Activated CD4-positive, alpha-beta T cell treated with anti-CD3 and anti-CD28 coated beads for 36 hours (primary cell): ENCODE data around the gene FNIP2. TPM values are rescaled to one million over a fixed set of nuclear protein-coding genes. Genes with fewer than 3 reads are reported as not detected.
A peak's percentile ranks its signal among the peaks of the same experiment; 100 is the strongest.

Experiments used
- ATAC-seq: fragments of 200-7000 bp; cut with Tn5 transposase; one replicate; pipeline ENCODE4 v1.10.0; 2021; ENCODE audit warnings: mild to moderate bottlenecking, moderate library complexity
- CTCF ChIA-PET: fragments of 350-600 bp; sonication (Branson Sonifier 250); formaldehyde crosslinking; loops from one replicate; lab custom pipeline; 2021; ENCODE audit warnings: antibody characterized with exemption; lab: Charles Lee
- POLR2A ChIA-PET: fragments of 350-600 bp; sonication (Branson Sonifier 250); formaldehyde crosslinking; loops from one replicate; lab custom pipeline; 2021; ENCODE audit warnings: antibody characterized with exemption, inconsistent platforms; lab: Charles Lee
- DNase-seq: peaks from one replicate; pipeline ENCODE4 v3.0.0-alpha.2; 2020
- H3K27ac Mint-ChIP-seq: one replicate; pipeline ENCODE4 v1.8.0; 2021; ENCODE audit warnings: mixed read lengths
- H3K27me3 Mint-ChIP-seq: one replicate; pipeline ENCODE4 v1.8.0; 2021; ENCODE audit warnings: mixed read lengths
- H3K36me3 Mint-ChIP-seq: one replicate; pipeline ENCODE4 v1.8.0; 2021; ENCODE audit warnings: low read depth, mixed read lengths
- H3K4me1 Mint-ChIP-seq: one replicate; pipeline ENCODE4 v1.8.0; 2021; ENCODE audit warnings: mixed read lengths
- H3K4me3 Mint-ChIP-seq: one replicate; pipeline ENCODE4 v1.8.0; 2021; ENCODE audit warnings: mild to moderate bottlenecking, moderate library complexity, mixed read lengths
- H3K9me3 Mint-ChIP-seq: one replicate; pipeline ENCODE4 v1.8.0; 2021; ENCODE audit warnings: low read depth, mixed read lengths
- intact Hi-C, 2 experiments: fragments of 100-400 bp; cut with DNase I in 1 of 2; cut with micrococcal nuclease in 1 of 2; formaldehyde crosslinking; loops; one replicate each; pipeline versions ENCODE4 v1.14.2 to v1.15.1; 2022 to 2024; cut with DNase I, micrococcal nuclease
- total RNA-seq, 2 experiments: library from RNA; stranded (reverse); gene quantifications; one replicate each; pipeline ENCODE4 v1.2.3, GENCODE V29; 2021

FNIP2 gene
- total RNA-seq, 2 experiments from 2014 or later: 11.6 to 13.0 TPM

GRCh38 chr4:158814207-158814606, 45.4 kb downstream of the FNIP2 start:
- DNase-seq: no peak
- no peak for ATAC-seq
- Mint-ChIP-seq H3K27me3 (no peaks in the 10 kb centered on the region), H3K4me3 (no peak overlapping the region), H3K27ac (no peak overlapping the region), H3K9me3 (no peaks in the 10 kb centered on the region), H3K36me3 (peaks cover 1% of the 10 kb centered on the region), H3K4me1 (peaks cover 38% of the 10 kb centered on the region)
- intact Hi-C loops: loop anchor here (5.0 kb wide), 3 partner anchors 47 to 142 kb away; partner anchors contain the start of genes C4orf46 (in 1 of the 2), ETFDH (in 1 of the 2), FNIP2 (in 1 of the 2) and PPID (in 1 of the 2)
- ChIA-PET CTCF (interaction anchor here (0.6 to 1.4 kb wide), 2 partner anchors 8 to 644 kb away, joined by 3 read pairs; no protein-coding TSS in a partner anchor), POLR2A (no interaction called here)

- DNase-seq (no peak), ATAC-seq (no peak)
- Mint-ChIP-seq H3K36me3 (no peaks in the 10 kb centered on the region), H3K27me3 (no peaks in the 10 kb centered on the region), H3K4me3 (no peak overlapping the region), H3K27ac (no peak overlapping the region), H3K4me1 (peaks cover 37% of the 10 kb centered on the region), H3K9me3 (no peaks in the 10 kb centered on the region)
- ChIA-PET POLR2A (no interaction called here), CTCF (interaction anchor here (0.6 to 1.8 kb wide), 4 partner anchors 8 to 643 kb away, joined by 3 to 4 read pairs (median 3); no protein-coding TSS in a partner anchor)
- intact Hi-C loops: loop anchor here (5.0 kb wide), 3 partner anchors 47 to 142 kb away; partner anchors contain the start of genes C4orf46 (in 1 of the 2), ETFDH (in 1 of the 2), FNIP2 (in 1 of the 2) and PPID (in 1 of the 2)
Measured at GRCh38 chr4:158814636-158815330, 46.0 kb downstream of the FNIP2 start.

- Mint-ChIP-seq H3K4me1 (peaks cover 36% of the 10 kb centered on the region), H3K27me3 (no peaks in the 10 kb centered on the region), H3K4me3 (no peak overlapping the region), H3K36me3 (no peaks in the 10 kb centered on the region), H3K27ac (no peak overlapping the region), H3K9me3 (no peaks in the 10 kb centered on the region)
- ChIA-PET POLR2A (no interaction called here), CTCF (interaction anchor here (0.7 kb wide), 1 partner anchor 216 kb away, joined by 7 read pairs; no protein-coding TSS in a partner anchor)
- DNase-seq (no peak), ATAC-seq (no peak)
- intact Hi-C loops: no loop called here
Measured at GRCh38 chr4:158816955-158817354, 48.1 kb downstream of the FNIP2 start.

- H3K27ac Mint-ChIP-seq: no peak overlapping the region
- no peaks in the 10 kb centered on the region for H3K36me3 Mint-ChIP-seq
Measured at GRCh38 chr4:158817562-158818296, 48.9 kb downstream of the FNIP2 start.

GRCh38 chr4:158818560-158819140, 49.8 kb downstream of the FNIP2 start:
- peaks cover 39% of the 10 kb centered on the region for H3K4me1 Mint-ChIP-seq
- ChIA-PET POLR2A (no interaction called here), CTCF (interaction anchor here (0.8 to 1.6 kb wide), 2 partner anchors 8 to 22 kb away, joined by 3 to 8 read pairs; no protein-coding TSS in a partner anchor)
- H3K27me3 Mint-ChIP-seq: no peaks in the 10 kb centered on the region
- intact Hi-C loops: no loop called here
- no peaks in the 10 kb centered on the region for H3K9me3 Mint-ChIP-seq
- H3K4me3 Mint-ChIP-seq: no peak overlapping the region
- ATAC-seq: no peak
- peak overlapping the region; percentile 14 for H3K27ac Mint-ChIP-seq
- H3K36me3 Mint-ChIP-seq: no peaks in the 10 kb centered on the region
- DNase-seq: no peak

More at GRCh38 chr4:158817562-158818296, 48.9 kb downstream of the FNIP2 start:
- intact Hi-C loops: no loop called here
- ChIA-PET CTCF (no interaction called here), POLR2A (no interaction called here)
- Mint-ChIP-seq H3K9me3 (no peaks in the 10 kb centered on the region), H3K4me1 (peaks cover 34% of the 10 kb centered on the region), H3K4me3 (no peak overlapping the region), H3K27me3 (no peaks in the 10 kb centered on the region)
- no peak for DNase-seq
- ATAC-seq: peak; percentile 48

- Mint-ChIP-seq H3K27ac (peak overlapping the region; percentile 53), H3K36me3 (no peaks in the 10 kb centered on the region), H3K4me3 (no peak overlapping the region), H3K27me3 (no peaks in the 10 kb centered on the region), H3K4me1 (peaks cover 55% of the 10 kb centered on the region), H3K9me3 (no peaks in the 10 kb centered on the region)
- no peak for DNase-seq
- CTCF ChIA-PET: interaction anchor here (1.6 kb wide), 1 partner anchor 10 kb away, joined by 8 read pairs; no protein-coding TSS in a partner anchor
- POLR2A ChIA-PET: no interaction called here
- intact Hi-C loops: loop anchor here in 1 of 2 experiments (5.0 kb wide), 1 partner anchor 282 kb away; the partner anchor contains the start of gene RAPGEF2
- no peak for ATAC-seq
Measured at GRCh38 chr4:158819942-158820786, 51.3 kb downstream of the FNIP2 start.

- intact Hi-C loops: loop anchor here (1.0 to 5.0 kb wide), 2 partner anchors 11 to 281 kb away; partner anchors contain the start of gene RAPGEF2 (in 1 of the 2)
- no peaks in the 10 kb centered on the region for H3K36me3 Mint-ChIP-seq
- ChIA-PET POLR2A (interaction anchor here (0.6 kb wide), 1 partner anchor 36 kb away, joined by 5 read pairs; no protein-coding TSS in a partner anchor), CTCF (interaction anchor here (0.6 to 3.4 kb wide), 4 partner anchors 11 to 267 kb away, joined by 3 to 15 read pairs (median 3); no protein-coding TSS in a partner anchor)
- DNase-seq: peak; percentile 43
- H3K27ac Mint-ChIP-seq: peak overlapping the region; percentile 58
- no peaks in the 10 kb centered on the region for H3K27me3 Mint-ChIP-seq
- H3K9me3 Mint-ChIP-seq: no peaks in the 10 kb centered on the region
- ATAC-seq: peak; percentile 47
- H3K4me1 Mint-ChIP-seq: peaks cover 67% of the 10 kb centered on the region
- H3K4me3 Mint-ChIP-seq: no peak overlapping the region
Measured at GRCh38 chr4:158821228-158821971, 52.6 kb downstream of the FNIP2 start.

- DNase-seq (no peak), ATAC-seq (no peak)
- intact Hi-C loops: loop anchor here in 1 of 2 experiments (5.0 kb wide), 1 partner anchor 280 kb away; the partner anchor contains the start of gene RAPGEF2
- Mint-ChIP-seq H3K4me1 (peaks cover 72% of the 10 kb centered on the region), H3K27me3 (no peaks in the 10 kb centered on the region), H3K9me3 (no peaks in the 10 kb centered on the region), H3K4me3 (no peak overlapping the region), H3K36me3 (no peaks in the 10 kb centered on the region), H3K27ac (no peak overlapping the region)
- CTCF ChIA-PET: interaction anchor here (1.1 to 3.4 kb wide), 3 partner anchors 9 to 92 kb away, joined by 3 to 15 read pairs (median 3); no protein-coding TSS in a partner anchor
- POLR2A ChIA-PET: no interaction called here
Measured at GRCh38 chr4:158822348-158822747, 53.5 kb downstream of the FNIP2 start.

- Mint-ChIP-seq H3K9me3 (no peaks in the 10 kb centered on the region), H3K4me1 (peaks cover 70% of the 10 kb centered on the region), H3K4me3 (no peak overlapping the region), H3K27me3 (no peaks in the 10 kb centered on the region), H3K27ac (peak overlapping the region; percentile 79), H3K36me3 (peaks cover 4% of the 10 kb centered on the region)
- ChIA-PET CTCF (interaction anchor here (0.8 to 3.4 kb wide), 4 partner anchors 10 to 28 kb away, joined by 3 to 15 read pairs (median 3); no protein-coding TSS in a partner anchor), POLR2A (interaction anchor here (1.2 kb wide), 1 partner anchor 21 kb away, joined by 3 read pairs; no protein-coding TSS in a partner anchor)
- ATAC-seq (peak; percentile 75), DNase-seq (peak; percentile 41)
- intact Hi-C loops: loop anchor here in 1 of 2 experiments (5.0 kb wide), 1 partner anchor 279 kb away; the partner anchor contains the start of gene RAPGEF2
Measured at GRCh38 chr4:158823461-158823873, 54.6 kb downstream of the FNIP2 start.
